Ureter (tissue), 1 donor: ENCODE data around the gene TOR1A. TPM values are rescaled to one million over a fixed set of nuclear protein-coding genes. Genes with fewer than 3 reads are reported as not detected.
"Not testable (repeated sequence)": the region's sequence is repeated elsewhere in the genome, so short reads cannot be mapped to it uniquely, and the experiment has no call there.

Source experiments
- DNase-seq: peaks from one replicate; pipeline ENCODE4 v3.0.0-alpha.2; 2020; ENCODE audit warnings: low spot score
- total RNA-seq: library from RNA; stranded (reverse); gene quantifications from one replicate; pipeline ENCODE4 v1.2.4, GENCODE V29; 2023
- donor health status: DM: yes; HTN: yes; CAD: no.

TOR1A gene
- total RNA-seq, 1 donor from 2014 or later: 34.1 TPM

DNA sequence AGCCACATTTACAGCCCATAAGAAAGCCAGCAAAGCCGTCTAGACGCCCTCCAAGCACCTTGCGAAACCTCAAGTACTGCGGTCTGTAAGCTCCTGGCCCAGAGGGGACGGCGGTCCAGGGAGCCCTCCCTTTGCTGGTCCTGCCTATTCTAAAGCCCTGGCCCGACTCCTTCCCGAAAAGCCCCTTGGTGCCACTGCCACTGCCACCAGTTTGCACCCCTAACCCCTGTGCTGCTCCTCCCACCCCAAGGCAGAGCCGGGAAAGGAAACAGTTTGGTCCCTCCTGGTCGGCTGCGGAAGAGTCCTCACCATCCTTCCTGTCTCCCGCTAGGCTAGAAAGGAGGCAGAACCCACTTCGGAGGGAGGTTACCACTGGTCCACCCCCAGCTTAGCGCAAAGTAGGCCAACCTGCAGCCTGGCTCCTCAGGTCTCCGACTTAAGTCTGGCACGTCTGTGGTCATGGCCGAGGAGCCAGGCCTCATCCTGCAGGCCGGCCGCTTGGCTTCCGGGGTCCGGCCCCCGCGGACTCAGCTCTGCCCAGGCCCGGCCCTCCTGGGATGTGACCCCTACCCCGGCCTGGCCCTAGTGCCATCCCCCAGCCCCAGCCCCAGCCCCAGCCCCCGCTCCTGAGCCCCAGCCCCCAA lies 916 bp downstream of the TOR1A start:
- no peak for DNase-seq

DNA sequence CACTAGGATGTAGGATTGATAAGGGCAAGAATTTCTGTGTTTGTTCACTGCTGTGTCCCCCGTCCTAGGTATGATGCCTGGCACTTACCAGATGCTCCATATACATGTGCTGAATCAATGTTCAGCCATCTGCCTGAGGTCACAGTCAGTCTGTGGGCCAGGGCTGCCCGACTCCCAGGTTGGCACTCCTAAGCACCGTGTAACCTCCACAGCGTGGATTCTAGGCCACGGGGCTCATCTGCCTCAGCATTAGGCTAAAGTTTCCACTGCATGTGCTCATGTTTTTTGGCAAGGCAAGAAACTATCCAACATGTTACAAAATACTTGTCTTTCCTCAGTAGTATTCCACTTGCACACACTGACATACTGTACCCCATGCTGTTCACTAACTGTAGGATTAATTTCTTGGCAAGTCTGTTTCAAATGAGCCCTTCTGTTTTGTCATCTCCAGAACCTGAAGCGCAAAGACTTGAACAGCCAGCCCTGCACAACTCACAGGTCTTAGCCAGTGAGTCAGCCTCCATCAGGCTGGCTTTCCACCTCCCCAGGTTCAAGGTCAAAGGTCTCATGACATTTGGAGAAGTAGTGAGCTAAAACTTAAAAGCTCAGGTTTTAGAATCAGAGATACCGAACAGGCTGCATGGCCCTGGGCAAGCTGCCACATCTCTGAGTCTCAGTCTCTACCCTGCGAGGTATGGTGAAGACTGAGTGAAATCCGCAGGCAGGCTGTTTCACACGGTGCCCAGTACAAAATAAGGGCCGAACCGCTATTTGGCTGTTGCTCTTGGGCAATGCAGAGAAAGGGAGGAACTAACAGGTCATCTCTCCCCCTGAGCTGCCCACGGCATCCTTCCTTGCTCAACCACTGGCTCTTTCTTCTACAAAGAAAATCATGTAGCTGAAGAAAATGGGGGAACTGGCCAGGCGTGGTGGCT lies 7.2 kb downstream of the TOR1A start:
- DNase-seq: no peak

DNA sequence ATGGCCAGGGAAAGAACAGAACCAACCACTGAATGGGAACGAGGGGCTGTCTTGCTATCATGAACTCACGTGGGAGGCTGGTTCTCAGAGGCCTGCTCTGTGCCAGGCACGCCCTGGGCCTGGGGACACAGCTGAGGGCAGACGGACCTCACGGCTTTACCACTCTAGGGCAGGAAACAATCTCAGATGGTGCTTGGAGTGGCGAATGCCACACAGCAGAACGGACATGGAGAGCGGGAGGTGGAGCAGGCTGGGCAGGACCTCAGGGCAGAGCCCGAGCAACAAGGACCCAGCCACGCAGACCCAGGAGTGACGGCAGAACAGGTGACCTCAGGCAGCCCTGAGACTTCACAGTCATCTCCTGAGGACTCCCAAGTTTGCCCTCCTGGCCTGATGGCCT lies 8.7 kb downstream of the TOR1A start:
- DNase-seq: no peak

DNA sequence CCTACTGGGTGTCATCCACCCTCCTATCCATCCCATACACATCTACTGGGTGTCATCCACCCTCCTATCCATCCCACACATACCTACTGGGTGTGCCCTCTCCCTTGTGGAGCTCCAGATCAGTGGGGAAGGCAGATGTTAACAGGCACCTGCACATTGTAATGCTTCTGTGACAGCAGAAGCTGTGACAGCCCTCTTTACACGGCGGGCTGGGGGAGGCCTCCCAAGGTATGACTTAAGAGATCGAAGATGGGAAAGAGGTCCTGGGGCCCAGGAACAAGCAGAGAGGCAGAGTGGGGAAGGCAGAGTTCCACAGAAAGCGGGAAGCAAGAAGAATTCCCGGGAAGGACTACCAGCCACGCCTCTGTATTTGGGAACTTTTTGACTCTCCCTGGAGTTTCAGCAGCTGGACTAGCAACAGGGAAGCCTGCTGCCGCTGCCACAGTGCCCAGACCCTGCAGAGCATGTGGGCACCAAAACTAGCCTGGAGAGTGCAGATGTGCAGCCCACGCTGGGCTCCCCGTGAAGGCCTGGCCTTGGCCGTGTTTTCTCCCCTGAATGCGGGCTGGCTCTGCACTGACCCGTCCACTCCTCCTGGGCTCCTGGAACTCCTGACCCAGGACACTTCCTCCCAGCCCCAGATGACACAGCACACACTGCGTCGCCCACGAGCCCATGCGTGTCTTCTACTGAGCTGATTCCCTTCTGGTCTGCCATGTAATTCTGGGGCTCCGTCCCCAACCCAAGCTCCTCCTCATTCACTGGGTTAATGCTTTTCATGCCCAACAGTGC lies 9.3 kb downstream of the TOR1A start:
- DNase-seq: no peak

DNA sequence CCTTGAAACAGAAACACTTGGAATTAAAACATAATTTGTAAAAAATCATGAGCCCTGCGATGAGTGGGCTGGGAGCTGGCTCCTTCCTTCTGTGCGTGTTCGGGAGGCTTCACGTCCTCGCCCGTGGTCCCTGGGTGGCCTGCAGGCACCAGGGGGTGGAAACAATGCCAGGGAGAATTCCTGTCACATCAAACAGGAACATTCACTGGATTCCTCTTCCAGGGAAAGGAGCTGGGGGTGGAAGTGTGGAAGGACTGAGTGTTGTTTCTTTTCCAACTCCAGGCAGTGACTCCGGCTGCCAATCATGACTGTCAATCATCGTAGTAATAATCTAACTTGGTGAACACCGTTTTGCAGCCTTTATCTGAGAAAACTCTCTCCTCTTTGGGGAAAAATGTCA lies 10.3 kb downstream of the TOR1A start:
- no peak for DNase-seq

DNA sequence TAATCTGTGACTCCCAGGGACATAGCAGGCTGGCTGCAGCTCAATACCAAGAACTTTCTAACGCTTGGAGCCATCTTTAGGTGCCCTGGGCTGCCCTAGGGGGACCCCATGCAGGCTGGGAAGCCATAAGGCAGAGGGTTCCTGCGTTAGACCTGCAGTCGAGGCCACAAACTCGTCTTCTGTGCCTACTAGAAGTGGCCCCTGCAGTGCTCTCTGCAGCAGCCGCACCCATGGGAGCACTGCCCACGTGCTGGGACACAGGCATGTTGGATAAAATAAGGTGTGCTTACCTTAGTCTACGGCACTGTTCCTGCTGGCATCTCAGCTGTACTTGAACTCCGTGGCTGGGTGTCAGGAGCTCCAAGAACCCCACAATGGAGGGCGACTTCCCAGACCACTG lies 11.6 kb downstream of the TOR1A start:
- no peak for DNase-seq

DNA sequence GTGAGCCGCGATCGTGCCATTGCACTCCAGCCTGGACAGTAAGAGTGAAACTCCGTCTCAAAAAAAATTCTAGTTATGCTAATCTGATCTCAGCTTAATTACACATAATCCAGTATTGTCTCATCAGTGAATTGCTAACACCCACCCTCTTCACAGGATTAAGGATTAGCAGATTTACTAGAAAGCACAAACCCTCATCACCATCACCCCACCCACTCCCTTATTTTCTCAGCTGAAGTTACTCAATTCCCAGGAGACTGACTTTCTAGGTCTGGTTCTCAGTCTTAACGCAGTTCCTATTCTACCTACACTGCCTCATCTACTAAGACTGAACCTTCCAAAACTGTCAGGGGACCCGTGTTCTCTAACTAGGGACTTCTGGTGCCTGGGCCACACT lies 12.0 kb downstream of the TOR1A start:
- DNase-seq: no peak

DNA sequence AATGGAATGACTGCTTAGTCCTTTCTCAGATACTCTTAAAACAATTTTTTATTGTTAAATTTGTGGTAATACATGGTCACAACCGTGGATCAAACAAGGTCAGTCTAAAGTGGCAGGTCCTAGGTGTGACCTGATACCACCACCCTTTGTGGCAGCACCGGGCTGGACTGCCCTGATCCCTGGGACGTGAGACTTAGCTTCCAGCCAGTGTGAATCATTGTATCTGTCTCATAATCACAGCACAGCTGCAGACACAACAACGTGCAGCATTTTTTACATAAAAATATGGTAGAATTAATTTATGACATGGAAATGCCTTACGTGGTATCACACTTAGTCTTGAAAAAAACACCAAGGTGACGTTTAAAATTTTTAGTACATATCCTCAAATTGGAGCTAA lies 13.1 kb downstream of the TOR1A start:
- DNase-seq: no peak

DNA sequence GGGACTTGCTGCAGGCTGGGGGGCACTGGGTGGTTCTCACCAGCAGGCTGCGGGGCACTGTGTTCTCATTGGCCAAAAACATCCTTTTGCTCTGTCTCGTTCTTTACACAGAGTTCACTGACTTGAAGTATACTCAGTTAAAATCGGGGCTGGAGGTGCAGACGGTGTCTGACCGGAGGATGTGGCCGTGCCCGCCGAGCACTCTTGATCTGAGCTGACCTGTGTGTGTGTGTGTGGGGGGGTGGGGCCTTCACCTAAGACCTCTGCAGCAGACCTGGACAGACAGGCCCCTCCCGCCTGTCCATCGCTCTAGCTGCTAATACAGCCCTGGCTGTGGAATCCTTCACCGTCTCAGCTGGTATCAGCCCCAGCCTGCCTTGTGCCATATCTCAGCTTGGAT lies 13.8 kb downstream of the TOR1A start:
- no peak for DNase-seq

DNA sequence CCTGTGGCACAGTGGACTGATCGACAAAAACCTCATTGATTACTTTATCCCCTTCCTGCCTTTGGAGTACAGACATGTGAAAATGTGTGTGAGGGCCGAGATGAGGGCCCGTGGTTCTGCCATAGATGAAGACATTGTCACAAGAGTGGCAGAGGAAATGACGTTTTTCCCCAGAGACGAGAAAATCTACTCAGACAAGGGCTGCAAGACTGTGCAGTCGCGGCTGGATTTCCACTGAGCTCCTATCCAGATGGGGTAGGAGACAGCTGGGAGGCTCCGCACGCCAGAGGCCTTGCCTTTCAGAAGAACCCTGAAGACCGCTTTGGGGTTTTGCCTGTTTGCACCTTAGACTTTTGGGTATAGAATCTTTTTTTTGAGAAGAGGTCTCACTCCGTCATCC lies 14.6 kb downstream of the TOR1A start:
- no peak for DNase-seq

DNA sequence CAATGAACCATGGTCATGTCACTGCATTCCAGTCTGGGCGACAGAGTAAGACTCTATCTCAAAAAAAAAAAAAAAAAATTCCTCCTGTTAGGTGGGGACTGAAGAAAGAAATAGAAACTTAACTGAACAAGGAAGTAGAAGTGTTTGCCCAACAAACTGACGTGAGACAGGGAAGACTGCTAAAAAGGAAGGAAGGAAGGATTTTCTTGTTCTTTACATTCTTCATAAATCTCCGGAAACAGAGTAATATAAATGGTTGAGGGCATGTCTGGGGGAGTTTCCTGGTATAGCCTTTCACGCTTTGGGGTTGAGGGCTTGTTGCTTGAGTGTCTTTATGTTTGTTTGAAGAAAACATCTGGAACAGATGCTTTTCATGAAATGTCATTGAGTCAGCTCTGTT lies 17.9 kb downstream of the TOR1A start:
- DNase-seq: no peak

DNA sequence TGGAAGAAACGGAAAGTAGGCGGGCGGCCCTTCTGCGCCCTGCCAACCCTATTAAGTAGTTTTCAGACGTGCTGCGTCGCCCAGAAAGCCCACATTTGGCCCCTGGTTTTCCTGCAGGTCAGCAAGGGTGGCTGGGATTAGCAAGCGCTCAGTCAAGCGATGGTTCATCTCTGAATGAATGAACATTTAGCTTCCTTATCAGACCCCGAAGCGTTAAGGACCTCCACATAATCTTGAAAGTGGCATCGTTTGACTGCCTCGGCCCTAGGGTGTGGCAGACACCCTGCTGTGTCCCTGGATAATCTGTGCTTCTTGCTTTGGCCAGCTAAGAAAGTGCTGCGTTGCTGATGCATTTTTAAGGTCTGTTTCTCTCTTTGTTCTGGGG lies 20.3 kb downstream of the TOR1A start:
- DNase-seq: no peak

DNA sequence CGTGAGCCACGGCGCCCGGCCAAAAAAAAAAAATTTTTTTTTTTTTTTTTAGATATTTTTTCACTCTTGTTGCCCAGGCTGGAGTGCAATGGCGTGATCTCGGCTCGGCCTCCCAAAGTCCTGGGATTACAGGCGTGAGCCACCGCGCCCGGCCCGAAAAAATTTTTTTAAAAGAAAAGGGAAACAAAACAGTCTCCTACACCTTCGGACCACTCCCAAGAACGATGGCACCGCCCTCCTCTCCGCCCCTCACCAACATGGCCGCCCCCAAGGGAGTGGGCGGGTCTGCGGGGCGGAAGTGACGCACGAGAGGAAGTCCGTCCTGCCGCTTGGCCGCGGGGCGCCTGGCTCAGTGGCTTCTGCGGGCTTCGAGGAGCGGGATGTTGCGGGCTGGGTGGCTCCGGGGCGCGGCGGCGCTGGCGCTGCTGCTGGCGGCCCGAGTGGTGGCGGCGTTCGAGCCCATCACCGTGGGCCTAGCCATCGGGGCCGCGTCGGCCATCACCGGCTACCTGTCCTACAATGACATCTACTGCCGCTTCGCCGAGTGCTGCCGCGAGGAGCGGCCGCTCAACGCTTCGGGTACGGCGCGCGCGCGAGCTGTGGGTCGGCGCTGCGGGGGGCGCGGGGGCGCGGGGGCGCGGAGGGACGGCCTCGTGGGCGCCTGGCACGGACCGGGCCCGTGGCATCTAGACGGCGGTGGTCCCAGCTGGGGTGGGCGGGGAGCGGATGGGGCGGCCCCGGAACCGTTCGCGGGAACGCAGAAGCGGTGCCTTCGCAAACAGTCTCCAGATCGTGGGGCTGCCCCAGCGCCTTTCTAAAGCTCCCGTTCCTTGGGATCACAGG lies 20.9 kb downstream of the TOR1A start, which contains the start of gene TOR1B:
Gene TOR1B (plus strand): TSS at position 352 of the 843 bp plus-strand sequence. CDS start 29 bp downstream, at position 381.
- peak; percentile 96 for DNase-seq

DNA sequence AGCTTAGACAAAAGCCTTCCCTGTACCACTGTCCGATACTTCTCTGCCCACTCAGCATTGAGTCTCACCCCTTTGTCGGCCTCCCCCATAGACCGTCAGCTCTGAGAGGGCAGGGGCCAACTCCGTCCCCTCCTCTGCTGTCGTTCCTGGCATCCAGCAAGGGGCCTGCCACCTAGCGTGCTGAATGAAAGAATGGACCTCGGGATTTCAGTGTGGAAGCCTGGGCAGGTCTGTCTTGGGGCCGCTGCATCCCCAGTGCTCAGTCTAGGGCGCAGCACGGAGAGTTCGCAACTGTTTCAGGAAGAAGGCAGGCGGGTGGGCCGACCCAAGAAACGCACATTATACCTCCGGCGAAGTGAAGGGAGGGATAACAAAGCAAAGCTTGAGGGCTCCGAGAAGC lies 22.4 kb downstream of the TOR1A start:
- DNase-seq: no peak

DNA sequence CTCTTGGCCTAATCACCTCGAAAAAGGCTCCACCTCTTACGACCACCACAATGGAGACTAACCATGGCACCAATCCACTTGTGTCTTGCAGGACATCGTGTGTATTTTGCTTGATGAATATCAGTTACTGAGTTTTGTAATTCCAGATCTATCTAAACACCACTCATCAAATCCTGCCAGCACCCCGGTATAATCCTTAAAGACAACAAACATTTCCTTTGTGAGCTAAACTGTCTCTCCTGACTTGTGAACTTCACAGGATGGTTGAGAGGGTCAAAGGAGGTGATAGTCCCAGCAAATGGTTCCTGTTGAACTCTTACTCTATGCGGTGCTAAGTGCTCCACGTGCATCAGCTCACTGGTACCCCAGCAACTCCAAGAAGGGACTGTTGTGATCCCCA lies 25.0 kb downstream of the TOR1A start:
- no peak for DNase-seq

DNA sequence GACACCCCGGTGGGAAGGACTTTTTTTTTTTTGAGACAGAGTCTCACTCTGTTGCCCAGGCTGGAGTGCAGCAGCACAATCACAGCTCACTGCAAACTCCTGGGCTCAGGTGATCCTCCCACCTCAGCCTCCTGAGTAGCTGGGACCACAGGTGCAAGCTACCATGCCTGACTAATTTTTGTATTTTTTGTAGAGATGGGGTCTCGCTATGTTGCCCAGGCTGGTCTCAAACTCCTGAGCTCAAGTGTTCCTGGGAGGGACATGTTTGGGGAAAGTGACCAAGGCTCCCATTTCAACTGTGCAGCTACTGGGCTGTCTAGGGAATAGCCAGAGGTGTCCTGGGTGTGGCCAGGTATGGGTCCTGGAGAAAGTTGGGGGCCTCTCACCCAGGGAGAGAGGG lies 27.9 kb downstream of the TOR1A start:
- DNase-seq: not testable (repeated sequence)

DNA sequence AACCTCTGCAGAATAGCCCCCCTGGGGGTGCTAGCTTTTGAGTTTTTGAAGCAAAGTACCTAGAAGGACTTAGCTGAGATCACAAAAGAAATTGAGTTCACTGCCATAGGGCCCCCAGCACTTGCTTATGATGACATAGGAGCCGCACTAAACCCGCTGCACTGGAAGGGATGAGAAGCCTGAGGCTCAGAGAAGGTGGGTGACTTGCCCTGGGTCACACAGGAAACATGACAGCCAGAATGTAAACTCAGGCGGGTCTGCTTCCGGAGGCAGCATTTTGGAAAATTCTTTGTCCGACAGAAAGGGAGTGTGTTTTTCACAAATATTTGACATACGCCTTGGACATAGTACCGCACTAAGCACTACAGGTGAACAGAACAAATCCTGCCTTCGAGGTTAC lies 29.4 kb downstream of the TOR1A start:
- DNase-seq: no peak

DNA sequence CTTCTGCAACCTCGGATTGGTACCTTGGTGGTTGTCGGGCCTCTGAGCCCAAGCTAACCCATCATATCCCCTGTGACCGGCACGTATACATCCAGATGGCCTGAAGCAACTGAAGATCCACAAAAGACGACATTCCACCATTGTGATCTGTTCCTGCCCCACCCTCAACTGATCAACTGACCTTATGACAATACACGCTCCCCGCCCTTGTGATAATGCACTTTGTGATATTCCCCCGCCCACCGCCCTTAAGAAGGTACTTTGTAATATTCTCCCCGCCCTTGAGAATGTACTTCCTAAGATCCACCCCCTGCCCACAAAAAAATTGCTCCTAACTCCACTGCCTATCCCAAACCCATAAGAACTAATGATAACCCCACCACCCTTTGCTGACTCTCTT lies 37.5 kb downstream of the TOR1A start:
- DNase-seq: no peak

DNA sequence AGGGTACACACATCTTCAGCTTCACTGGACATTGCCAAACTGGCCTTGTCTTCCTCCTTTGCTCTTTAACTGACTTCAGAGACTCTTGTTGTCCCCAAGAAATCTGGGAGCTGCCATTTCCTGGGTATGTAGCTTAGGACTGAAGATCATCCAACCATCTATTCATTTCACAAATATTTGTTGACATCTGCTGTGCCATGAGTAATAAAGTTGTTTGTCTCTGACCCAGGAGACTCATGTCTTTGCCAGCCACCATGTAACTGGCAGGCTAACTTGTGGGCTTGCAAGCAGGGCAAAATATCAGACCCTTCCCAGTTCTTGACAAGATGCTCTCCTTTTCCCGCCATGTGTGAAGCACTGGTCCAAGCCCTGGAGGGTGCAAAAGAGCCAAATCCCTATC lies 38.1 kb downstream of the TOR1A start:
- no peak for DNase-seq

DNA sequence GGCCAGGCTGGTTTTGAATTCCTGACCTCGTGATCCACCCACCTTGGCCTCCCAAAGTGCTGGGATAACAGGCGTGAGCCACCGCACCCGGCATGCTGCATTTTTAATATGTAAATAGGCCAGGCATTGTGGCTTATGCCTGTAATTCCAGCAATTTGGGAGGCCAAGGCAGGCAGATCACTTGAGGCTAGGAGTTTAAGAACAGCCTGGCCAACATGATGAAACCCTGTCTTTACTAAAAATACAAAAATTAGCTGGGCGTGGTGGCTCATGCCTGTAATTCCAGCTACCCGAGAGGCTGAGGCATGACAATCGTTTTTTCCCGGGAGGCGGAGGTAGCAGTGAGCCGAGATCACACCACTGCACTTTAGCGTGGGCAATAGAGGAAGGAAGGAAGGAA lies 39.0 kb downstream of the TOR1A start:
- not testable (repeated sequence) for DNase-seq
